MCF 10A (cell line): ENCODE results near the gene COL25A1. TPM values are rescaled to one million over a fixed set of nuclear protein-coding genes. Genes with fewer than 3 reads are reported as not detected.
"Not testable (repeated sequence)": the region's sequence is repeated elsewhere in the genome, so short reads cannot be mapped to it uniquely, and the experiment has no call there.

Experiments used
- BruUV-seq: library from RNA; stranded (reverse); fragments of 400-500 nt; replicated peaks from 2 replicates; lab custom pipeline; 2021; lab: Mats Ljungman, UMichigan
- CTCF ChIA-PET: fragments of 300-600 bp; sonication (Branson Sonifier 250); formaldehyde crosslinking; extraction: SDS; loops from one replicate; lab custom pipeline; 2021; ENCODE audit warnings: antibody characterized with exemption, inconsistent platforms; lab: Yijun Ruan, JAX
- POLR2A ChIA-PET: fragments of 300-600, 350-650 bp; sonication (Branson Sonifier 250); formaldehyde crosslinking; extraction: SDS; loops from one replicate; lab custom pipeline; 2020; ENCODE audit warnings: antibody characterized with exemption, inconsistent platforms; lab: Yijun Ruan, JAX
- DNase-seq: peaks from one replicate; pipeline ENCODE4 v3.0.0-alpha.2; 2018; ENCODE audit not compliant: unreplicated experiment
- H3K27ac Mint-ChIP-seq: one replicate; pipeline ENCODE4 v1.8.0; 2022; ENCODE audit warnings: mild to moderate bottlenecking, low read depth, mixed read lengths; ENCODE audit not compliant: unreplicated experiment
- H3K27me3 Mint-ChIP-seq: one replicate; pipeline ENCODE4 v1.8.0; 2022; ENCODE audit warnings: mixed read lengths; ENCODE audit not compliant: insufficient read depth, unreplicated experiment
- H3K36me3 Mint-ChIP-seq: one replicate; pipeline ENCODE4 v1.8.0; 2022; ENCODE audit warnings: mild to moderate bottlenecking, moderate library complexity, mixed read lengths; ENCODE audit not compliant: insufficient read depth, unreplicated experiment
- H3K4me1 Mint-ChIP-seq: one replicate; pipeline ENCODE4 v1.8.0; 2022; ENCODE audit warnings: mixed read lengths; ENCODE audit not compliant: insufficient read depth, unreplicated experiment
- H3K4me3 Mint-ChIP-seq: one replicate; pipeline ENCODE4 v1.8.0; 2022; ENCODE audit warnings: mild to moderate bottlenecking, moderate library complexity, mixed read lengths; ENCODE audit not compliant: unreplicated experiment
- H3K9me3 Mint-ChIP-seq: one replicate; pipeline ENCODE4 v1.8.0; 2022; ENCODE audit warnings: mixed read lengths; ENCODE audit not compliant: unreplicated experiment
- CTCF ChIP-seq: fragments of 200-600 bp; IDR thresholded peaks from one replicate; pipeline ENCODE4 v1.8.0; 2022; ENCODE audit warnings: antibody characterized with exemption, mild to moderate bottlenecking; ENCODE audit not compliant: unreplicated experiment
- intact Hi-C: fragments of 100-400 bp; cut with micrococcal nuclease; formaldehyde crosslinking; loops from 2 replicates; pipeline ENCODE4 v1.14.1; 2022
- total RNA-seq: library from RNA; stranded (reverse); gene quantifications from 2 replicates; pipeline ENCODE4 v1.2.3, GENCODE V29; 2022

The COL25A1 gene
- total RNA-seq, 1 experiment from 2014 or later = not detected

- no peak overlapping the region for H3K27ac Mint-ChIP-seq
- H3K9me3 Mint-ChIP-seq = no peaks in the 10 kb centered on the region
- intact Hi-C loops = loop anchor here (5.0 to 10.0 kb wide), 3 partner anchors 83 to 245 kb away; no protein-coding TSS in a partner anchor
- peak; percentile 46 for DNase-seq
- ChIA-PET CTCF (interaction anchor here (0.6 kb wide), 1 partner anchor 350 kb away, joined by 3 read pairs; no protein-coding TSS in a partner anchor), POLR2A (interaction anchor here (0.6 to 1.2 kb wide), 2 partner anchors 68 to 115 kb away, joined by 3 to 5 read pairs; no protein-coding TSS in a partner anchor)
- no peaks in the 10 kb centered on the region for H3K27me3 Mint-ChIP-seq
- peaks cover 22% of the 10 kb centered on the region for H3K4me1 Mint-ChIP-seq
- BruUV-seq = no TSS peak
- no peaks in the 10 kb centered on the region for H3K36me3 Mint-ChIP-seq
- no peak for TF ChIP-seq CTCF
- H3K4me3 Mint-ChIP-seq = no peak overlapping the region
Measured at GRCh38 chr4:109077505-109077904, 225.0 kb downstream of the COL25A1 start.

GRCh38 chr4:109076709-109077108, 225.7 kb downstream of the COL25A1 start:
- H3K27ac Mint-ChIP-seq, H3K36me3 Mint-ChIP-seq, H3K27me3 Mint-ChIP-seq, BruUV-seq, H3K4me3 Mint-ChIP-seq, H3K9me3 Mint-ChIP-seq: not testable (repeated sequence)
- POLR2A ChIA-PET = interaction anchor here (1.2 kb wide), 1 partner anchor 67 kb away, joined by 5 read pairs; no protein-coding TSS in a partner anchor
- peak; percentile 16 for DNase-seq
- intact Hi-C loops = loop anchor here (5.0 to 10.0 kb wide), 3 partner anchors 82 to 244 kb away; no protein-coding TSS in a partner anchor
- peaks cover 26% of the 10 kb centered on the region for H3K4me1 Mint-ChIP-seq
- CTCF ChIA-PET = interaction anchor here (0.6 kb wide), 1 partner anchor 351 kb away, joined by 3 read pairs; no protein-coding TSS in a partner anchor

GRCh38 chr4:109075621-109076020, 226.8 kb downstream of the COL25A1 start:
- POLR2A ChIA-PET = no interaction called here
- no peak overlapping the region for H3K4me3 Mint-ChIP-seq
- no peak for TF ChIP-seq CTCF
- no peaks in the 10 kb centered on the region for H3K36me3 Mint-ChIP-seq
- intact Hi-C loops = loop anchor here (5.0 to 10.0 kb wide), 3 partner anchors 81 to 243 kb away; no protein-coding TSS in a partner anchor
- CTCF ChIA-PET = no interaction called here
- H3K4me1 Mint-ChIP-seq = peaks cover 26% of the 10 kb centered on the region
- BruUV-seq = no TSS peak
- no peaks in the 10 kb centered on the region for H3K9me3 Mint-ChIP-seq
- DNase-seq = no peak
- no peak overlapping the region for H3K27ac Mint-ChIP-seq
- H3K27me3 Mint-ChIP-seq = no peaks in the 10 kb centered on the region

DNA sequence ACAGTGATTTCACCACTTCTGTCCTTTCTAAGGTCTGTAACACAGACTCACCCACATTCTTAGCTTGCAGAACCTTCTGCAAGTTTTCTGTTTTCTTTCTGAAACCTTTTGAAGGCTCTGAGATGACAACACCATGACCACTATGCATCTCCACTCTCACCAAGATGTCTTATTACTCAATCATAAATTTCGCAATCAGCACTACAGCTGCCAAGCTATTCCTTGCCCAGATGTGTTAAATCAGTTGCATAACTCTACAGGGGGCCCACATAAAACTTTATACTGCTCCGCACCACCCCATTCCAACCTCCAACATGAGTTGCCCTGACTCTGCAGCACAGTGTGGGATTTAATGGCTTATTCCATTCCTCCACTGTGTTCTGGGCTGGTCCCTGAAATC, 229.9 kb downstream of the COL25A1 start:
- peaks cover 16% of the 10 kb centered on the region for H3K4me1 Mint-ChIP-seq
- POLR2A ChIA-PET = interaction anchor here (0.7 kb wide), 1 partner anchor 18 kb away, joined by 3 read pairs; no protein-coding TSS in a partner anchor
- H3K27me3 Mint-ChIP-seq = no peaks in the 10 kb centered on the region
- intact Hi-C loops = loop anchor here (10.0 kb wide), 2 partner anchors 78 to 222 kb away; no protein-coding TSS in a partner anchor
- peak overlapping the region; percentile 55 for H3K27ac Mint-ChIP-seq
- TF ChIP-seq CTCF = no peak
- peak; percentile 94 for DNase-seq
- CTCF ChIA-PET = no interaction called here
- no peak overlapping the region for H3K4me3 Mint-ChIP-seq
- BruUV-seq = no TSS peak
- no peaks in the 10 kb centered on the region for H3K36me3 Mint-ChIP-seq
- no peaks in the 10 kb centered on the region for H3K9me3 Mint-ChIP-seq

DNA sequence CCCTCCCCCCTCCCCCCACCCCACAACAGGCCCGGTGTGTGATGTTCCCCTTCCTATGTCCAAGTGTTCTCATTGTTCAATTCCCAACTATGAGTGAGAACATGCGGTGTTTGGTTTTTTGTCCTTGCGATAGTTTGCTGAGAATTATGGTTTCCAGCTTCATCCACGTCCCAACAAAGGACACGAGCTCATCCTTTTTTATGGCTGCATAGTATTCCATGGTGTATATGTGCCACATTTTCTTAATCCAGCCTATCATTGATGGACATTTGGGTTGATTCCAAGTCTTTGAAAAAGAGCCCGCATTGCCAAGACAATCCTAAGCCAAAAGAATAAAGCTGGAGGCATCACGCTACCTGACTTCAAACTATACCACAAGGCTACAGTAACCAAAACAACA, 231.8 kb downstream of the COL25A1 start:
- intact Hi-C loops = loop anchor here (10.0 kb wide), 2 partner anchors 76 to 224 kb away; no protein-coding TSS in a partner anchor
- H3K4me3 Mint-ChIP-seq, H3K27ac Mint-ChIP-seq, DNase-seq, BruUV-seq, H3K36me3 Mint-ChIP-seq, H3K27me3 Mint-ChIP-seq, CTCF ChIA-PET, POLR2A ChIA-PET, H3K9me3 Mint-ChIP-seq: not testable (repeated sequence)
- H3K4me1 Mint-ChIP-seq = peaks cover 19% of the 10 kb centered on the region
